DOHH2 (cell line): ENCODE results near the gene ITGAX.

ENCODE experiments used
- CTCF ChIP-seq: fragments of 200-600 bp; sonication (generic); IDR thresholded peaks from one replicate; pipeline ENCODE4 v1.5.1; 2014; ENCODE audit warnings: antibody characterized with exemption, mild to moderate bottlenecking, low read depth, low read length; ENCODE audit not compliant: poor library complexity, severe bottlenecking
- EZH2phosphoT487 ChIP-seq: fragments of 200-600 bp; sonication (generic); IDR thresholded peaks from 2 replicates; pipeline ENCODE4 v1.6.1; 2017; ENCODE audit warnings: borderline replicate concordance, mild to moderate bottlenecking, antibody characterized with exemption, low read length, moderate library complexity, mixed read lengths

- TF ChIP-seq CTCF (no peak), EZH2phosphoT487 (no peak)
Measured at GRCh38 chr16:31395647-31396046, 40.7 kb downstream of the ITGAX start.
